ENCODE data around the gene CACHD1.

CACHD1 gene

DNA sequence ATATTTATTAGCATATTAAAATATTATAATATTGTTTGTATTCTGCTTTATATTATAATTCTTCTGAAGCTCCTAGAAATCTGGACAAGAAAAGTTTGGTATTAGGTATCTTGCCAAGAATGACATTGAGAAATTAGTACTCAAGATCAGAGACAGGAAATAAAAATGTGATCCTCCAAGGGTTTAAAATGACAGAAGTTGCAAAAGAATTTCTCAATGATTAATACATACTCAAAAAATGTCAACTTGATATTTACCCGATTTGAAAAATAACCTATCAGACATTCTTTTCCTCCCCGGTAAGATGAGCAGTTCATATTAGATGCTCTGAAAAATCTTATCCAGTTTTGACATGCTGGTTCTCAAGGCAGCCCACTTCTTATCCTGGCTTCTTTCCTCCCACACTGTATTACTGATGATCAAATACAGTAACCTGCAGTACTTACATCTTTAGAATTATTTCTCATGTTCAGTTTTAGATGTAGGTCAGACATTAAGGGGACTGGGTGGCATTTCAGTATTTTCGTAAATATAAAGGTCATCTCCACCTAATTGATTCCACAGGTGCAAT is 55.3 kb downstream of the CACHD1 start:
- no peak for DNase-seq

DNA sequence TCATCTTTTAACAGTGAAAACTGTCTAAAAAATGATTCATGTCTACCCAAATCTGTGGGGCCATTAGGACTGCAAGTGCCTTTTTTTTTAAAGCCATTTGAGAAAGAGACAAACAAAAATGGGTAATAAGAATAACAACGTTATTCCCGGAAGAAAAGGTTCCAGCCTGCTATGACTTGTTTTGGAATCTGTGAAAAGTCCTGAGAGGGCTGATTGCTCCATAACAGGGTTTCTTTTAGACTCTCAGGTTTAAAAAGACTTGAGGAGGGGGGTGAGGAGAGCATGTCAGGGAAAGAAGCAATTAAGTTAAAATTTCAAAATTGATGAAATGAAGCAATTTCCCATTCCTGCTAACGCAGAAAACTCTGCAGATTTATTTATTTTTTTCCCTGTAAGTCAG is 56.4 kb downstream of the CACHD1 start:
- no peak for DNase-seq

DNA sequence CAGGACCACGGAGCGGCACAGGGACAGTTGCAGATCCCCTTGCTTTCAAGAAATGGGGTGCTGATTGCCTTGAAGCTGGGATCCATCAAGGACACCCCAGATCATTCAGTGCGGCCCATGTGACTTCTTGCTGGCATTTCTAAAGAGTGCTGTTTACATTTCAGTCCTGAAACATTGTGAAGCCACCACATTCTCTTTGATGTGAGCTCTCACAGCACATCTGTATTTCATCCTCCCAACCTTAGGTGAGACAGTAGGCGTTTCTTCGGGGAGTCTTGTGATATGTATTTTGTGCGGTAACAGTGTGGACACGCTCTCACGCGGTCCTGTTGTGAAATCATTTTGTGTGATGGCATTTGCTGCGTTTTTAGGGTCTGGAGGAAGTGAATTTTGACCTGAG is 57.2 kb downstream of the CACHD1 start:
- DNase-seq = peak; percentile 11

DNA sequence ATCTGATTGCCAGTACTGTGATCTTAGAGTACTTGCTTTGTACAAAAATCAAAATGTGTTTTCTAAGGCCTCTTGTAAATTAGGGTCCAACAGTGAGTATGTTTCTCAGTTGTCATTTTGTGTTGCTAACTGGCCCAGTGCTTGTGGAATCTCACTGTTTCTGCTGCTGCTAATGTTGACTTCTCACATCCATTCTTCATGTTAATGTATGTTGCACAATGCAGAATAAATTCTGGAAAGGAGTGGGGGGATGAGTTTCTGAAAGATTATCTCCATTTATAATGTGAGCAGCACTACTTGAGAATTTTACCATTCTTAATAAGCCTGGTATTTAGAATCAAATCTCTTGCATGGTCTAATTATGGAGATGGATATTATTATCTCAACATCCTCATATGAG is 57.9 kb downstream of the CACHD1 start:
- no peak for DNase-seq

DNA sequence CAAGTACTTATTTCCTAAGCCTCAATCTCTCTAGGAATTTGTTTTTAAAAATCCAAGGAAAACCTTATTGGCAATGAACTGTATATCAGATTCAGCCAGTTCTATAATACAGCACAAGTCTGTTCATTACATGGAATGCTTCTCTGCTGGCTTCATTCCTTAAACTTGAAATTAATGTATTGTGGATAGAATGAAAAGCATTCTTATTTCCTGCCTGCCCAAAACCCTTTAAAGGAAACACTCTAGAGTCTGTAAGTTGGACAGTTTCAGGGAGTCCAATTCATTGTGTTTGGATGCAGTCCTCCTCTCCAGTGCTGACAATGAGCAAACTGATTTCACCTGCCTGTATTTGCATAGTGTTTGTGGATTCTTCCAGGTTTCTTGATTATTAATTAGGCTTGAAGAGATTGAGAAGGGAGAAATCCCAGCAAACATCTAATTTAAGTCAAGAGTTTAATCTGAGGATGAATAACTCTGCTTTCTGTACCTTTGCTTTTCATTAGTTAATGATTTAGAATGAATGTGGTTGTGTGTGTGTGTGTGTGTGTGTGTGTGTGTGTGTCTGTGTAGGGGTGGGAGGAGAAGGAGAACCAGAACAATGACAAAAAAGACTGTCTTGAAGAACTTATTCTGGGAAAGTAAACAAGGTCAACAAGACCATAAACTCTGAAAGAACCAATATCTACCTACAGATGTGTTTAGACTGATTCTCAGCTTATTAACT is 61.2 kb downstream of the CACHD1 start:
- no peak for DNase-seq

DNA sequence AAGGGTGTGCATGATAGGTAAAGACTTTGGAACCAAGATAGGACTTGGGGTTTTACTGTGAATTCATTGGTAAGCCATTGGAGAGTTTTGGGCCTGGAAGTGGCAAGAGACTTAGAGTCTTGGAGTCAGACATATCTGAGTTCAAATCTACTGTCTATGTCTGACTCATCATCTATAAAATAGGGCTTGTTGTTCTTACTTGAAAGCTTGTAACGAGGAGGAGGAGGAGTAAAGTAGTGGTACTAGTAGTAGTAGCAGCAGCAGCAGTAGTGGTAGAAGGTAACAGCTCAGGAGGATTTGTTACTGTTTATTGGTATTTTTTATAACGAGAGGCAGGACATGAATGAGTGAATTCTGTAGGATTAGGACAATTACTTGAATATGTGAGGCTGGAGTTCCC is 62.7 kb downstream of the CACHD1 start:
- no peak for DNase-seq

DNA sequence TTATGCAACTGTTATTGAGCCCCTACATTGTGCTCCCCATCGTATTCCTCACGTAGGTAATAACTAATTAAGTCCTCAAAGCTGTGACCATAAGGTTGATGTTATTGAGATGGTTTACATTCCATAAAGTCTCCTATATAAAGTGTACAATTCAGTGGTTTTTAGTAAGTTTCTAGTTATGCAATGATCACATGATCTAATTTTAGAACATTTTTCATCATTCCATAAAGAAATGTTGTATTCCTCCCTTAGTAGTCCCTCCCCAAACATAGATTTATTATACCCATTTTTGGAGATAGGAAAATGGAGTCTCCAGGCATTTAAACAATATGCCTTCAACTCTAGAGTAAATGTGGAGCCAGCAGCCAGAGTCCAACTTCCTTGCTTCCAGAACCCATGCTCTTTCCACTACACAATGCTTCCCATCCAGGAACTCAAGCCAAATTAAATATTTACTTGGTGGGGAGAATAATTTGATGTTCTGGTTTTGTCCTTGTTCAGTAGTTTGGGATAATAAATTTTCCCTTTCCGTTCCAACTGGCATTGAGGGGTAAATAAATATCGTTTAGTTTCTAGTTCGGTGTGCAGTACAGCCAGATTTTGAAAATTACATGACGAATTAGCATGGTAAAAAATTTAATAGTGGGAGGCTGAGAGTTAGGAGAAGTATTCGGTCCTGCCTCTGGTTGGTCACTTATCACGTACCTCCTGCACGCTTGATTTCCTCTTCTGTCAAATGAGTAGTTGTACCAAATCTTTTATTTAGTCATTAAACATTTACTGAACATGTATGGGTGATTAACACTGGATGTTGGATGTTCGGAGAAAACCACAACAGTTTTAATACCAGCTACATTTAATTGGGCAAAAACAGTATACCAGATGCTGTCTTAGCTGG is 66.3 kb downstream of the CACHD1 start:
- DNase-seq = no peak

DNA sequence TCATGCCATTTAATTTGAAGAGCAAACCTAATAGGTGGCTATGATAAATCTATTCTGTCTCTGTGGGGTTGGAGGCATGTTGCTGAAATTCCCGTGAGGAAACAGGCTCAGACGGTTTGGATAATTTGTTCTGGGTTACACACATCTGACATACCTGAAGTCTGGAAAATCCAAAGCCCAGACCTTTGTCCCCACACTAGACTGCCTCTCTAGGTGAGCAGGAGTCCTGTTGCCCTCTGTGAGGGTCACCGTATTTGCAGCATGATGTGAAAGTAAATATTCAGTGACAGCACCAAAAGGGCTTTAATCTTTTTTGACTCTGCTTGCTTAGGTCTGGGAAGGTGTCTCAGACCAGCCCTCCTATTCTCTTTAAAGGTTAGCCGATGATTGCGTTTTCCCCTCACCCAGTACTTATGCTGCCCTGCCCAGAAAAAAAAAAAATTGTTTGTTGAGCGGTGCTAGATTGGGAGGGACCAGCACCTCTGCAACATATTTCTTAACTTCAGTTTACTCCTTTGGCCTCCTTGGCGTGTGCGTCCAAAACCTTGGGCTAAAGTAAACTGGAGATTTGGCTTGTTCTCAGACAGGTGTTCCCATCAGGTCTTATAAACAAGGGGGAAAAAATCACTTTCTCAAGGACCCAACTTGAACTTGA is 67.0 kb downstream of the CACHD1 start:
- DNase-seq = no peak

DNA sequence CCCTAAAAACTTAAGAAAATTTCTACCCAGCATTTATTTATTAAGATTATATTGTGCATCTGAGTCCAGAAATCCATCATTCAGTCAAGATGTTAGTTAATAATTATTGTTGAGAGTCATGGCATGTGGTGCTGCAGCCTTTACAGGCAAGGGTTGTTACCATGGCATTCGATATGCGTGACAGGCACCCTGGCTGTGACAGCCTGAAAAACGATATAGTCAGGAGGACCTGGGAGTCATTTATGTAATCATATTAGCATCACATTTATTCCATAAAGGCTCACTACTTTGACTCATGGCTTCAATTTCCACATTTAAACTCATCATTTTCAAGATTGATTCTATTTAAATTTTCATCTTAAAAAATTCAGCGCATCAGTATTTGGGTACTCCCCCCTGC is 68.0 kb downstream of the CACHD1 start:
- no peak for DNase-seq

DNA sequence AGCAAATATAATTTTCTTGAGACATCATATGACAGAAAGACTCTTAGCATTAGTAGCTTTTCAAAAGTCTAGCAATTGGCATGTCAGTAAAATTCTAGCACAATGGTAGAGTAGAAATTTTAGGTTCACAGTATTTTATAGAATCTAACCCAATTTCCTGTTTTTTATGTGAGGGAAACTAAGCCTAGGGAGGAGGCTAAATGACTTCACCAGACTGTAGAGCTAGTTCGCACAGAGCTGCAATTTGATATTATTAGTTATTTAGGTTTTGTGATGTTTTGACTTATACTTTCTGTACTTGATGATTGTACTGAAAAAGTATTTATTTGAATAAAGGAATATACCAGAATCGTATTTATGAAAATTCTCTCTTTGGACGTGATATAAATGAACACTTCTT is 68.5 kb downstream of the CACHD1 start:
- no peak for DNase-seq

DNA sequence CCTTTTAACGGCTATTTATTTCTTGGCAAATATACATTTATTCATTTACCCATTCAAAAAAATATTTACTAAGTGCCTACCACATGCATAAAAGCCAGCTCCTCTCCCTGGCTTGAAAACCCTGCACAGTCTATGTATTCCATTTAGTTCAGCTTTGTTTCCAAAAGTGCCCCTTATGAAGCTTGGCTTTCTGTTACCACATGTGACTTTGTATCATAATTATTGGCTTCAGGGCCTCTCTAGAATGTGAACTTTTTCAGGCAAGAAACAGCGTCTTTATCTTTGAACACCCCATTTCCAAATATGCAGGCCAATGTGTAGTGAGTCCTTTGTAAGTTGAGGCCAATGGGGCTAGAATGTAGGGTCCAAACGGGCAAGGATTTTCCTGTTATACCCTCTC is 69.4 kb downstream of the CACHD1 start:
- DNase-seq = no peak

DNA sequence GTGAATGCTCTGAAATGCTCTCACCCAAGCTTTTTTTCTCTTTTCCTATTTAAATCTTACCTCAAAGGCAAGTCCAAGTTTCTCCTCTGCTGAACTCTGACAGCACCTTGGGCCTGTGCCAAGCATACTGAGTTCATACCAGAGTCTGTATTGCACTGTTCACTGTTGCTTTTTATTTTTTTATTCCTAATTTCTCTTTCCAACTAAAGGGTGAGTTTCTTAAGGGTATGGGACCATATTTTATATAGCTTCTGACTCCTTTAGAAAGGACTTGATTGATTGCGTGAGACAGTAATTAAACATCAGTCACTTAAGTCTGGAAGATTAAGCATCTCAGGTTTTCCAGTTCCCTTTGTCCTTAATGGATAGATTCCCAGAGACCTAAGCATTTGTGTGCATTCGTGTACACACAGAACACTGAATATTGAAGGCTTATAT is 69.9 kb downstream of the CACHD1 start:
- DNase-seq = peak; percentile 40

DNA sequence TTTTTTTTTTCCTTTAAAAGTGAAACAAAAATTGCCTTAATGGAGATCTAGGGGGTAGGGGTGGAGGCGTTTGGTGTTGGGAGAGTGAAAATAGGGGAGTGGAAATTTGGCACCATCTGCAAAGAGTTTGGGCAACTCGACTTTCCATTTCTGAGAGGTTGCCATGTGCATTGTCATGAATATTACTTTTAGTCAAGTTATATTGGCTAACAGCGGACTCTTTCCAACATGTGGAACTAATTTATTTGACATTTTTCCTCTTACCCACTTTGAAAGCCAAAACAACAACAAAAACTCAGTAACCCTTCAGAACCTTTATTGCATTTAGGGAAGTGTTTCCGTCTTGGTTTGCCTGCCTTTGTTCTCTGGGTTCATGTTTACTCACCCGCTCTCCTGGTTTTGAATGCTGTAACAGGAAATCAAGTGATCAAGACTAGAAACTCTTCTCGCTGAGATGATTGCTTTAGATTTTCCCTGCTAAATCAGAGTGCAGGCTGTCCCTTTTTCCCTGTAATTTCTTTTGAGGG is 70.4 kb downstream of the CACHD1 start:
- DNase-seq = peak; percentile 16

DNA sequence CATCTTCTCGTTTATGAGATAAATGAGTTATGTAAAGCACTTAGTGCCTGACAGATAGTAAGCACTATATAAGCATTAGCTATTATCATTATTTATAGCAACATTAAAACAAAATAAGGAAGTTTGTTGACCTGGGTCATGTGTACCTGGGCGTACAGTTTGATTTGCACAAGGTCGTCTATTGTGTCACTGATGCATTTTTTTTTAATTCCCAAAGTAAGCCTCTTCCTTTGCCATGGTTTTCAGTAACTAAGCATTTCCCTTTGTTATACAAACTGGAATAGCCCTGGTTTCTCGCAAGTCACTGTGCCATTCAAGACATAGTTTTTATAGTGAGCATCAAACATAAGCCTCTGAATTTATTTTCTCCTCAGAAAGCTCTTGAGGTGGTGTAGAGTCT is 72.2 kb downstream of the CACHD1 start:
- DNase-seq = no peak

DNA sequence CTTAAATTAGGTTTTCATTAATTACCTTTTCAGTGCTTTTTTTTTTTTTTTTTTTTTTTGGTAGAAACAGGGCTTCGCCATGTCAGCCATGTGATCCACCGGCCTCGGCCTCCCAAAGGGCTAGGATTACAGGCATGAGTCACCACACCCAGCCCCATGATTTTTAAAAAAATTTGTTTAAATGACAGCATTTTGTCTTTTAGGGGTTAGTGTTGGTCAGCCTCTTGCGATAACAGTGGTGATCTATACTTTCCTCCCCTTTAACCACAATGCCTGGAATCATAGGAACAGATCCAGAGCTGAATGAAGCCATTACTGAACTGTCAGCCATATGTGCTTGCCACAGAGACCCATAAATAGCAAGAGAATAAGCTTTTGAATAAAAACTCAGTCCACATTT is 73.9 kb downstream of the CACHD1 start:
- DNase-seq = no peak

DNA sequence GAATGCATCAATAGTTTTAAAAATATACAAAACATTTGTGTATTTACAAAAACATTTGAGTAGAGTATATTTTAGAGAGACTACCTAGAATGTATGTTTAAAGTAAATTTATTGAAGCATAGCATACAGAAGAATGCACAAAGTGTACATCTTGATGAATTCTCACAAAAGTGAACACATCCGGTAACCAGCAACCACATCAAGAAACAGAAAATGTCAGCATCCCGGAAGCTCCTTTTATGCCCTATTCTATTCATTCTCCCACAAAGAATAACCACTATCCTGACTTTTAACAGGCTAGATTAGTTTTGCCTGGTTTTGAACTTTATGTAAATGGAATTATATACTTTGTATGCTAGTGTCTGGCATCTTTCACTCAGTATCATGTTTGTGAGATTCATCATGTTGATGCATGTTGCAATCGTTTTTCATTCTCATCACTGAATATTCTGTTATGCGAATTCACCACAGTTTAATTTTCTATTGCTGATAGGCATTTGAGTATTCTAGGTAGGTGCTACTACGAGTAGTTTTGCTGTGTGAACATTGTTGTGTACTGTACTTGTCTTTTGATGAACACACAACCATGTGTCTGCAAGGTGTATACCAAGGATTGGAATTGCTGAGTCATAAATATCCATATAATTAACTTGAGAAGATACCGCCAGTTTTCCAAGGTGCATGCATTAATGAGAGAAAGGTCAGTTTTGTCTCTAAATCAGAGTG is 75.4 kb downstream of the CACHD1 start:
- DNase-seq = peak; percentile 31

DNA sequence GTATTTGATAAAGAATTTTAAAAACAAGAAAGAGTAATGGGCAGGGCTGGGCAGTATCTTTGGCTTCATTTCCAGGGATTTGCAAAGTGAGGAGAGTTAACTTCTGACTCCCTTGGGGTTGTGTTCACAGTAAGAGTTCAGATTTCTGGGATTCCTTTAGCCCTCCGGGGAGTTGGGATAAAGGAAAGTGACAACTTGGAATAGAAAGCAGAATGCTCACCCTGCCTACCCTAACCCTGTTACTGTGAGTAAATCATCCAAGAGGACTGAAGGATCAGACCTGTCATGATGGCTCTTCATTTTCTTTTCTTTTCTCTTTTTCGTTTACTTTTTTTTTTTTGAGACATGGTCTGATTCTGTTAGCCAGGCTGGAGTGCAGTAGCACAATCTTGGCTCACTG is 76.1 kb downstream of the CACHD1 start:
- DNase-seq = no peak

DNA sequence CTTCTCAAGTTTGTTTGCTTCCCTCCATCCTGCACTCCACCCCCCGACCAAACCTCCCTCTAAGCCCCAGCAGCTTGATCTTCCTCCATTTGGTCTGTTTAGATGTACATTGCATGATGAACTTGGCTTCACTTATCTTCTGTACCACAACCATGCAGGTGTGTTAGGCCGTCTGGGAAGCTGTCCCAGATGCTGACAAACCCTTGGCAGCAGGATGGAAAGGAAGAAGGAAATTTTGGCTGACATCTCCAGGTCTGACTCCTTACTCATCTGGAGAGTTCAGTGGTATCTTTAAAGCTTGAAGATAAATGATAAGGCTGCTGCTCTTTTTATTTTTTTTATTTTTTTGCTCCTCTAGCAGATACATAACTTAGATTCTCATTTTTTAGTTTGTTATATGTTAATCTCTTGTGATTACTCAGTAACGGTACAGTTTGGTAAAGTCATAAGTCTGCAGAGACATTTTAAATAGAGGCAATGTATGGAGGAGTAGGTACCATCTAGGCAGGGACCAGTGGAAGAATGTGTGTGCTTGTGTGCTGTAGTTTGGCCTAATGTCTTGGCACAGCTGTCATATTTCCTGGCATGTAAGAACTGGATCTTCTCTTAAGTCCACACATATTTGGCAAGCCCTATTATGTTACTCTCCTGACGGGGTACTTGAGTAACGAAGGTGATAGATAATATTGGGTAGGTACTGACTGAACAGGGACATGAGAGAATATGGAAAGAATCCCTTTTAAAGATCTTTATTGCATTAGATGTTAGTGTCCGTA is 79.7 kb downstream of the CACHD1 start:
- DNase-seq = no peak

DNA sequence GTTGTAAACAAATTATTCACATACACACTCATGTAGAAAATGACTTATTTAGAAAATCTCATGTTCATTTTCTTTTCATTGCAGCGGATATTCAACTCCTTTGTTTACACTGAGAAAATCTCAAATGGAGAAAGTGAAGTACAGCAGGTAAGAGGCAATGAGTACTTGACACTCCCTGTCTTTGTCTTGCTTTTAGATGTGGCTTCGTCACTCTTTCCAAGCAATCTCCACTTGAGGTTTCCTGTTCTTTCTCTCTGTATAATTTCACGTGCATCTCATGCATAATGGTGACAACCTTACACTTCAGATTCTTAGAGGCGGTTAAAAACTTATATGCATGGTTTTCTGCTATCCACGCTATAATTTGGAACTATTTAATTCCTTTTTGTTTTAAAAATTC is 80.6 kb downstream of the CACHD1 start:
- DNase-seq = peak; percentile 13

DNA sequence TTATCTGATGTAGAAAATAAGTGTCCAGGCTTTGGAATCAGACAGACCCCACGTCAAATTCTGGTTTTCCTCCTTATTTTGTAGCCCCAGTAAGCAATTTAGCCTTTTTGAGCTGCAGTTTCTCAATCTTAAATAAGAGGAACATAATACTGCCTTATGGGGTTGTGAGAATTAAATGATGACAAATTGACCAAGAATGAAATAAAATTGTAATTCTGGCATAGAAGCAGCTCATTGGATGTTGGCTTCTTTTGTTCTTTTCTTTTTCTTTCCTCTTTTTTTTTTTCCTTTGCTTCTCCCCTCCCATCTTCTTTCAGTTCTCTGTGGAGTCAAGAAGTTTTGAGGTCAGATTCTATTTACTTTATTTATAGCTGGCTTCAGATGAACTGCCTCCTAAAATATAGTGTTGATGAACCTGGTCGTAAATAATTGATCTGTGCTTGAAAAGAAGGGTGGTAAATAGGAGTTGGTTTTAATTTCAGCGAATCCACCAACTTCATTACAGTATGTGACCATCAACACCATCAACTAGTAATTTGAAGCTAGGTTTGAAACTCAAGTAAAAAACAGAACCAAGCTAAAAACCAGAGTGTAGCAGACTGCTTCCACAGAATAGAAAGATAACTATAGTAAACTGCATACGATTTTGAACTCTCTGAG is 81.1 kb downstream of the CACHD1 start:
- DNase-seq = no peak

DNA sequence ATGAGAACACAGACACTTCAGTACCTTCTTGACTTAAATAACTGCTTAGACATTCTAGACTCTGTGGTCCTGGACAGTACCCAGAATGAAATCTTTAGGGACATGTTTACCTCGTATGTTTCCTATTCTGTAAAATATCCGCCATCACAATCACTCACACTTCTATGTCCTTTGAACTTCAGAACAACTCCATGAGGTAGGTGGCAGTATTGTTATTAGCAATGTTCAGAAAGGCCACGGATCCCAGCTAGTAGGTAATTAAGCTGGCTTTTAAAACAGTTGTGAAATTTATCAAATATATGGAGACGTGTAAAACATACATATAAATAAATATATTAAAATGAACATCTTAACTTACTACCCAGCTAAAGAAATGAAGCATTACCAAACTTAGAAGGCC is 83.4 kb downstream of the CACHD1 start:
- DNase-seq = no peak
